ENCODE data around the gene MTFR1L.

MTFR1L gene

DNA sequence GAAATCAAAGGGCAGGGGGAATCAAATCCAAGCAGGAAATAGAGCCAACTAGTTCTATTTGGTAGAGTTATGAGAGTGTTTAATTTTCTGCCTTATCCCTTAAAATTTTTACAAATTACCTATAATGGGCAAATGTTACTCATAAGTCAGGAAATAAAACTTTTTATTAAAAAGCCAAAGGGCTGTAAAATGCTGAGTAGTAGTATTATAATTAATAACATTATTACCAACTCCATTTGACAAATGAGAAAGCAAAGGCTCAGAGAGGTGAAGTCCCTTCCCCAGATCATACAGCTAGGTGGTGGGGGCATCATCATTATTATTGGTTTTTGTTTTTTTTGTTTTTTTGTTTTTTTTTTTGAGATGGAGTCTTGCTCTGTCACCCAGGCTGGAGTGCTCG lies 16.4 kb upstream of the MTFR1L start:
- no peak overlapping the region for H3K4me3 ChIP-seq (replicated peaks; ENCODE audit: low read depth, low read length)
- no peaks in the 10 kb centered on the region for H3K36me3 ChIP-seq (ENCODE audit: control insufficient read depth, insufficient read depth, low read length)
- TF ChIP-seq, protein P1, sequence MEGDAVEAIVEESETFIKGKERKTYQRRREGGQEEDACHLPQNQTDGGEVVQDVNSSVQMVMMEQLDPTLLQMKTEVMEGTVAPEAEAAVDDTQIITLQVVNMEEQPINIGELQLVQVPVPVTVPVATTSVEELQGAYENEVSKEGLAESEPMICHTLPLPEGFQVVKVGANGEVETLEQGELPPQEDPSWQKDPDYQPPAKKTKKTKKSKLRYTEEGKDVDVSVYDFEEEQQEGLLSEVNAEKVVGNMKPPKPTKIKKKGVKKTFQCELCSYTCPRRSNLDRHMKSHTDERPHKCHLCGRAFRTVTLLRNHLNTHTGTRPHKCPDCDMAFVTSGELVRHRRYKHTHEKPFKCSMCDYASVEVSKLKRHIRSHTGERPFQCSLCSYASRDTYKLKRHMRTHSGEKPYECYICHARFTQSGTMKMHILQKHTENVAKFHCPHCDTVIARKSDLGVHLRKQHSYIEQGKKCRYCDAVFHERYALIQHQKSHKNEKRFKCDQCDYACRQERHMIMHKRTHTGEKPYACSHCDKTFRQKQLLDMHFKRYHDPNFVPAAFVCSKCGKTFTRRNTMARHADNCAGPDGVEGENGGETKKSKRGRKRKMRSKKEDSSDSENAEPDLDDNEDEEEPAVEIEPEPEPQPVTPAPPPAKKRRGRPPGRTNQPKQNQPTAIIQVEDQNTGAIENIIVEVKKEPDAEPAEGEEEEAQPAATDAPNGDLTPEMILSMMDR (IDR thresholded peaks at IDR 0.05; ENCODE audit: insufficient read depth, low read length, poor library complexity, severe bottlenecking): no peak
- peaks cover 3% of the 10 kb centered on the region for H3K27me3 ChIP-seq (replicated peaks; ENCODE audit: control insufficient read depth, insufficient read depth, low read length)
- DNase-seq (ENCODE audit: extremely low read depth, insufficient read length): no peak

DNA sequence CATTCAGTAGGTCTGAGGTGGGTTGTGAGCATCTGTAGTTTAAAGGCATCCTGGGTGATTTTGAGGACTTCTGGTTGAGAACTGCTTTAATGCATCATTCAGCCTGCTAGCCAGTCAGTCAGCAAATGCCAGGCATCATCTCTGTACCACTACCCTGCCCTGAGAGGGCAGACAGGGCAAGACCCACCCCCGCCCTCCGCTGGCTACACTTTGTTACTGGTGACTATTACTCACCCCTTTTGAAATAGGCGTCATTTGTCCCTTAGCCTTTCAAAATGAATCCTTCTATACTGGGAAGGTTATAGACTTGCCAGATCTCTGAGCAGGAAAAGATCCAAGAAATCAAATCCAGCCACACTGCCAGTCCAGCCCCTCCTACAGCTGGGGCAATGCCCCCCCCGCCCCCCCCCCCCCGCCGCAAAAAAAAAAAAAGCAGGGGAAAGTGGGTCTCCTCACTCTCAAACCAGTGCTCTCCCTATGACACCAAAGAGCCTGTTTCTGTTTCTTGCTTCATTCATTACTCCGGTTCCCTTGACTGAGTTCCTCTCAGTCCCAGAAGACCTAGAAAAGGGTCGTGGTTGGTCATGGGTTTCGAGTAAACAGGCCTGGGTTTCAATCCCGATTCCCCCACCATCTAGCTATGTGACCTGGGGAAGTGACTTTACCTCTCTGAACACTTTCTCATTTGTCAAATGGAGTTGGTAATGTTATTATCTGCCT lies 15.3 kb upstream of the MTFR1L start:
- H3K36me3 ChIP-seq (ENCODE audit: control insufficient read depth, insufficient read depth, low read length): no peaks in the 10 kb centered on the region
- no peak for DNase-seq (ENCODE audit: extremely low read depth, insufficient read length)
- TF ChIP-seq, protein P1 (IDR thresholded peaks at IDR 0.05; ENCODE audit: insufficient read depth, low read length, poor library complexity, severe bottlenecking): peak; percentile 1
- no peak overlapping the region for H3K4me3 ChIP-seq (replicated peaks; ENCODE audit: low read depth, low read length)
- H3K27me3 ChIP-seq (replicated peaks; ENCODE audit: control insufficient read depth, insufficient read depth, low read length): peaks cover 3% of the 10 kb centered on the region

DNA sequence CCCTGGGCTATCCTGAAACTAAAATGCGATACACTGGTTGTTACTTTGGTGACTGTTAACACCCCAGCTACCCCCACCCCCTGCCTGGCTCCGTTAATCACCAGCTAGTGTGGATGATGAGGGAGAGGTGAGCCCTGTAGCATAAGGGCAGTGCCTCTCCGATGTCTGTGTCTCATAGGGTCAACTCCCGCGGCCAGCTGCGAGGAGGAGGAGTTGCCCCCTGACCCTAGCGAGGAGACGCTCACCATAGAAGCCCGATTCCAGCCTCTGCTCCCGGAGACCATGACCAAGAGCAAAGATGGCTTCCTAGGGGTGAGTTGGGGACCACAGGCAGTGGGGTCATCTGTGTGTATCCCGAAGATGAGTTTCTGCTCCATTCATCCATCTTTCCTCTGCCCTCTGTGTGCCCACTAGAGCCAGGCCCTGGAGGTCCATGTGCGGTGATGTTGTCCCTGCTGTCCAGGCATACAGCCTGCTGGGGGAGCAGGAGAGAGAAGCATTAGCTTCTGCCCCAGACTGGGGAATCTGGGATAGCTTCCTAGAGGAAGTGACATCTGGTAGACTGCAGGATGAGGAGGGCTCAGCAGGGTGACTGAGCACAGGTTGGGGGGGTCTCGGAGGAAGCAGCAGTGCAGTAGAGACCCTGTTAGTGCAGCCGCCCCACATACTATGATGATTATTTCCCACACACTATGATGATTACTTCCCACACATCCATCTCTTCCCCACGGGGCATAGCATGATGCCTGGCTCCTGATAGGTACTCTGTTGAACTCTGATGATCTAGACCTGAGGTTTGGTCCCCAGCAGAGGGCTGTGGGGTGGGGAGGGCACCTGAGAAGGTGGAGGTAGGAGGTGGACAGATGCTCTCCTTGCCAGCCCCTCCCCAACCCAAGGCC lies 14.5 kb upstream of the MTFR1L start:
- TF ChIP-seq, protein P1 (IDR thresholded peaks at IDR 0.05; ENCODE audit: insufficient read depth, low read length, poor library complexity, severe bottlenecking): no peak
- DNase-seq (ENCODE audit: extremely low read depth, insufficient read length): no peak
- no peak overlapping the region for H3K4me3 ChIP-seq (replicated peaks; ENCODE audit: low read depth, low read length)
- no peaks in the 10 kb centered on the region for H3K36me3 ChIP-seq (ENCODE audit: control insufficient read depth, insufficient read depth, low read length)
- H3K27me3 ChIP-seq (replicated peaks; ENCODE audit: control insufficient read depth, insufficient read depth, low read length): peaks cover 2% of the 10 kb centered on the region; the same call in 1 of the 2 replicates

DNA sequence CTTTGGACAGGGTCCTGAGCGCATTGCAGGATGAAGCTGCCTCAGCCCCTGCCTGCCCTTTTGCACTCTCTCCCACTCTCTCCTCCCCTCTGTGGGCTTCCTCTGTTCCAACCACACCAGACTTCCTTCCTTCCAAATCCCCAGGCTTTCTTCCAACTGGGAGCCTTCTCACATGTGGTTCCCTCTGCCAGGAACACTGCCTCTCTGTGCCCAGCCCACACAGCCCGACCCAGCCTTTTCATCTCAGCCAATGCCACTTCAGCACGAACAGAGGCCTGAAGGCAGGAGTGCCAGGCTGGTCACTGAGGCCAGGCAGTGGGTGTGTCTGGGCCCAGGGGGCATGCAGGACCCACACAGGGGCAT lies 13.9 kb upstream of the MTFR1L start:
- Histone ChIP-seq H3K36me3 (ENCODE audit: control insufficient read depth, insufficient read depth, low read length) (no peaks in the 10 kb centered on the region), H3K27me3 (replicated peaks; ENCODE audit: control insufficient read depth, insufficient read depth, low read length) (peaks cover under 1% of the 10 kb centered on the region; the same call in 1 of the 2 replicates), H3K4me3 (replicated peaks; ENCODE audit: low read depth, low read length) (no peak overlapping the region)
- TF ChIP-seq, protein P1 (IDR thresholded peaks at IDR 0.05; ENCODE audit: insufficient read depth, low read length, poor library complexity, severe bottlenecking): no peak
- no peak for DNase-seq (ENCODE audit: extremely low read depth, insufficient read length)

DNA sequence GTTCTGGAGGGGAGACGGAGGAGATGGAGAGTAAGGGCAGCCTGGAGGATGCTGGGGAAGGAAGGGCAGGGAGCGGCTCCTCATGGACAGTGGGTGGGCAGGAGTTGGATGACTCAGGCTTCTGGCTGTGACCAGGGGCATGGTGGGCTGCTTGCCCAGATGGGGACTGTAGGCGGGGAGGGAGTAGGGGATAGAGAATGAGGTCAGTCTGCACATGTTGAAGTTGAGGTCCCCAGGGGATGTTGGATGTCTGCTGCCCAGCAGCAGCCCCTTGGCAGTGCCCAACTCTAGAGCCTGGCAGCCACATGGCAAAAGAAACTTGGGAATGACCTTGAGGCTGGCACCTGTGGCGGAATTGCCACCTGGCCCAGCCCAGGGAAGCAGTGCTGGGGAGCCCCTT lies 13.3 kb upstream of the MTFR1L start:
- Histone ChIP-seq H3K4me3 (replicated peaks; ENCODE audit: low read depth, low read length) (no peak overlapping the region), H3K36me3 (ENCODE audit: control insufficient read depth, insufficient read depth, low read length) (no peaks in the 10 kb centered on the region), H3K27me3 (replicated peaks; ENCODE audit: control insufficient read depth, insufficient read depth, low read length) (no peaks in the 10 kb centered on the region; the same call in 1 of the 2 replicates)
- DNase-seq (ENCODE audit: extremely low read depth, insufficient read length): no peak
- TF ChIP-seq, protein P1 (IDR thresholded peaks at IDR 0.05; ENCODE audit: insufficient read depth, low read length, poor library complexity, severe bottlenecking): no peak
